Peyer's patch (tissue), 4 donors: ENCODE results near the gene CHTOP. TPM values are rescaled to one million over a fixed set of nuclear protein-coding genes. Genes with fewer than 3 reads are reported as not detected.
"Not testable (repeated sequence)": the region's sequence is repeated elsewhere in the genome, so short reads cannot be mapped to it uniquely, and the experiment has no call there.

Source experiments
- DNase-seq, 3 donors: peaks; one replicate each; pipeline ENCODE4 v3.0.0-alpha.2; 2017 to 2019
- H3K27ac ChIP-seq, 4 donors: fragments of 200-600 bp; sonication (generic); one replicate each; pipeline ENCODE4 v1.5.1; 2016 to 2019
- H3K27me3 ChIP-seq, 2 donors: fragments of 200-600 bp; sonication (generic); one replicate each; pipeline ENCODE4 v1.5.1; 2019
- H3K36me3 ChIP-seq, 3 donors: fragments of 200-600 bp; sonication (generic); one replicate each; pipeline ENCODE4 v1.5.1; 2016 to 2019
- H3K4me1 ChIP-seq, 4 donors: fragments of 200-600 bp; sonication (generic); one replicate each; pipeline ENCODE4 v1.5.1; 2016 to 2019
- H3K4me3 ChIP-seq, 4 donors: fragments of 200-600 bp; sonication (generic); 1 replicate in 3 of 4; 2 replicates in 1 of 4; pipeline ENCODE4 v1.5.1; 2016 to 2019; ENCODE audit warnings: mild to moderate bottlenecking in 1 of 4
- H3K9me3 ChIP-seq, 4 donors: fragments of 200-600 bp; sonication (generic); one replicate each; pipeline ENCODE4 v1.5.1; 2016 to 2019; ENCODE audit warnings: mild to moderate bottlenecking in 1 of 4
- CTCF ChIP-seq, 6 experiments: fragments of 450-650 bp in 4 of 6; fragments of 200-600 bp in 2 of 6; sonication (generic) in 1 of 6; IDR thresholded peaks; one replicate each; pipeline ENCODE4 v1.5.1; 2017 to 2019; ENCODE audit warnings: antibody characterized with exemption in 6 of 6, mild to moderate bottlenecking in 3 of 6, moderate library complexity in 1 of 6
- POLR2A ChIP-seq, 2 donors: fragments of 450-650 bp; IDR thresholded peaks; one replicate each; pipeline ENCODE4 v1.5.1; 2017; ENCODE audit warnings: antibody characterized with exemption in 2 of 2, mild to moderate bottlenecking in 2 of 2, moderate library complexity in 2 of 2
- total RNA-seq, 4 donors: library from RNA; depleted of rRNA; stranded (reverse); fragments of >200 nt; gene quantifications; one replicate each; pipeline ENCODE4 v1.1.0, GENCODE V29; 2016

The CHTOP gene
- total RNA-seq, 4 donors from 2014 or later = 53.8 to 80.8 (median 68.7) TPM

- Histone ChIP-seq H3K9me3 (no peaks in the 10 kb centered on the region), H3K4me3 (no peak overlapping the region), H3K4me1 (peaks cover 0 to 39% (median 9%) of the 10 kb centered on the region in 4 donors), H3K36me3 (peaks cover 0 to 56% (median 0%) of the 10 kb centered on the region in 3 donors), H3K27ac (no peak overlapping the region), H3K27me3 (no peaks in the 10 kb centered on the region)
- no peak for DNase-seq
- TF ChIP-seq CTCF (IDR thresholded peaks at IDR 0.05) = no peak
- no peak for TF ChIP-seq POLR2A (IDR thresholded peaks at IDR 0.05)
These were observed 2.4 kb downstream of the CHTOP start for GRCh38 chr1:153636312-153636711.

- H3K4me1 ChIP-seq = peaks cover 0 to 27% (median 9%) of the 10 kb centered on the region in 4 donors
- H3K27ac ChIP-seq = no peak overlapping the region
- peaks cover 0 to 76% (median 3%) of the 10 kb centered on the region in 3 donors for H3K36me3 ChIP-seq
- H3K4me3 ChIP-seq = no peak overlapping the region
- DNase-seq = peak in 1 of 3 donors; percentile 26
- TF ChIP-seq CTCF (IDR thresholded peaks at IDR 0.05) = no peak
- TF ChIP-seq POLR2A (IDR thresholded peaks at IDR 0.05) = no peak
- no peaks in the 10 kb centered on the region for H3K9me3 ChIP-seq
- no peaks in the 10 kb centered on the region for H3K27me3 ChIP-seq
These were observed 4.4 kb downstream of the CHTOP start for GRCh38 chr1:153638261-153638660.

- H3K36me3 ChIP-seq = peaks cover 3 to 86% (median 3%) of the 10 kb centered on the region in 3 donors
- TF ChIP-seq POLR2A (IDR thresholded peaks at IDR 0.05) = no peak
- TF ChIP-seq CTCF (IDR thresholded peaks at IDR 0.05) = no peak
- H3K4me1 ChIP-seq = peaks cover 0 to 32% (median 9%) of the 10 kb centered on the region in 4 donors
- H3K9me3 ChIP-seq = no peaks in the 10 kb centered on the region
- DNase-seq = peak in 1 of 3 donors; percentile 27
- no peak overlapping the region for H3K4me3 ChIP-seq
- H3K27me3 ChIP-seq = no peaks in the 10 kb centered on the region
- no peak overlapping the region for H3K27ac ChIP-seq
These were observed 5.4 kb downstream of the CHTOP start for GRCh38 chr1:153639280-153639679.

GRCh38 chr1:153640213-153640612, 6.3 kb downstream of the CHTOP start:
- DNase-seq = peak in 1 of 3 donors; percentile 19
- H3K4me1 ChIP-seq = peaks cover 0 to 28% (median 6%) of the 10 kb centered on the region in 4 donors
- H3K4me3 ChIP-seq, H3K27me3 ChIP-seq, H3K27ac ChIP-seq, H3K9me3 ChIP-seq: not testable (repeated sequence)
- peaks cover 3 to 94% (median 3%) of the 10 kb centered on the region in 3 donors for H3K36me3 ChIP-seq

GRCh38 chr1:153640861-153641260, 7.0 kb downstream of the CHTOP start:
- no peak overlapping the region for H3K27ac ChIP-seq
- no peaks in the 10 kb centered on the region for H3K9me3 ChIP-seq
- H3K36me3 ChIP-seq = peaks cover 3 to 99% (median 5%) of the 10 kb centered on the region in 3 donors
- peaks cover 0 to 22% (median 2%) of the 10 kb centered on the region in 4 donors for H3K4me1 ChIP-seq
- TF ChIP-seq CTCF (IDR thresholded peaks at IDR 0.05) (no peak), POLR2A (IDR thresholded peaks at IDR 0.05) (no peak)
- no peak for DNase-seq
- no peak overlapping the region for H3K4me3 ChIP-seq
- no peaks in the 10 kb centered on the region for H3K27me3 ChIP-seq

GRCh38 chr1:153642161-153642560, 8.3 kb downstream of the CHTOP start:
- Histone ChIP-seq H3K27ac (no peak overlapping the region), H3K4me1 (peaks cover 0 to 9% (median 0%) of the 10 kb centered on the region in 4 donors)

More at GRCh38 chr1:153642161-153642560, 8.3 kb downstream of the CHTOP start:
- TF ChIP-seq POLR2A (IDR thresholded peaks at IDR 0.05) (no peak), CTCF (IDR thresholded peaks at IDR 0.05) (no peak)
- no peaks in the 10 kb centered on the region for H3K9me3 ChIP-seq
- H3K36me3 ChIP-seq = peaks cover 3 to 99% (median 5%) of the 10 kb centered on the region in 3 donors
- H3K4me3 ChIP-seq = no peak overlapping the region
- DNase-seq = peak in 1 of 3 donors; percentile 41
- H3K27me3 ChIP-seq = no peaks in the 10 kb centered on the region
